IPS DF 6.9 (cell line): ENCODE data around the gene IGFL4.

ENCODE experiments used
- DNase-seq: peaks from one replicate; pipeline ENCODE4 v3.0.0-alpha.2; 2013; ENCODE audit warnings: low read depth, low spot score
- H3K27ac ChIP-seq: one replicate; pipeline ENCODE4 v1.5.1; 2013; ENCODE audit warnings: low read length, control low read depth
- H3K27me3 ChIP-seq: 2 replicates; pipeline ENCODE4 v1.6.1; 2013; ENCODE audit warnings: mild to moderate bottlenecking, low read length; ENCODE audit not compliant: control insufficient read depth, insufficient read depth
- H3K36me3 ChIP-seq: 2 replicates; pipeline ENCODE4 v1.6.1; 2013; ENCODE audit warnings: low read length; ENCODE audit not compliant: control insufficient read depth, insufficient read depth
- H3K4me1 ChIP-seq: 2 replicates; pipeline ENCODE4 v1.6.1; 2013; ENCODE audit warnings: low read length; ENCODE audit not compliant: control insufficient read depth, insufficient read depth
- H3K4me3 ChIP-seq: 2 replicates; pipeline ENCODE4 v1.5.1; 2013; ENCODE audit warnings: mild to moderate bottlenecking, low read length
- H3K9me3 ChIP-seq: 2 replicates; pipeline ENCODE4 v1.6.1; 2013; ENCODE audit warnings: low read length, inconsistent platforms; ENCODE audit not compliant: control insufficient read depth, insufficient read depth
- WGBS: extraction: QIAGEN DNeasy Blood & Tissue Kit; methylation state at CpG from one replicate; pipeline ENCODE4 v1.1.7; 2013; ENCODE audit warnings: mixed read lengths, missing lambda C conversion rate; ENCODE audit not compliant: insufficient read length, insufficient coverage; 5-methylcytosine and 5-hydroxymethylcytosine counted together

The IGFL4 gene

GRCh38 chr19:46063201-46063600 lies 22.4 kb upstream of the IGFL4 start:
- Histone ChIP-seq H3K27me3 (peaks cover 1% of the 10 kb centered on the region; the same call in 1 of the 2 replicates), H3K36me3 (no peaks in the 10 kb centered on the region), H3K4me3 (no peak overlapping the region)

GRCh38 chr19:46060012-46060411 lies 19.2 kb upstream of the IGFL4 start:
- Histone ChIP-seq H3K4me3 (no peak overlapping the region), H3K4me1 (no peaks in the 10 kb centered on the region), H3K36me3 (no peaks in the 10 kb centered on the region), H3K27me3 (no peaks in the 10 kb centered on the region), H3K9me3 (peaks cover 2% of the 10 kb centered on the region; the same call in 1 of the 2 replicates), H3K27ac (no peak overlapping the region)
- no CpG with 5 or more reads among the region's 2 CpGs for WGBS
- DNase-seq: no peak

More at GRCh38 chr19:46063201-46063600, 22.4 kb upstream of the IGFL4 start:
- peaks cover 2% of the 10 kb centered on the region; the same call in 1 of the 2 replicates for H3K9me3 ChIP-seq
- H3K4me1 ChIP-seq: no peaks in the 10 kb centered on the region
- WGBS: no CpG with 5 or more reads among the region's 3 CpGs
- no peak for DNase-seq
- no peak overlapping the region for H3K27ac ChIP-seq

- H3K4me1 ChIP-seq: no peaks in the 10 kb centered on the region
- no peaks in the 10 kb centered on the region for H3K36me3 ChIP-seq
- peaks cover 2% of the 10 kb centered on the region; the same call in 1 of the 2 replicates for H3K9me3 ChIP-seq
- no CpG with 5 or more reads among the region's 3 CpGs for WGBS
- no peak overlapping the region for H3K27ac ChIP-seq
- H3K4me3 ChIP-seq: no peak overlapping the region
- no peaks in the 10 kb centered on the region for H3K27me3 ChIP-seq
- no peak for DNase-seq
These were observed 18.0 kb upstream of the IGFL4 start for GRCh38 chr19:46058778-46059177.

- no peaks in the 10 kb centered on the region for H3K27me3 ChIP-seq
- peaks cover 2% of the 10 kb centered on the region; the same call in 1 of the 2 replicates for H3K9me3 ChIP-seq
- no peak overlapping the region for H3K4me3 ChIP-seq
- no peak for DNase-seq
- no CpG with 5 or more reads among the region's 4 CpGs for WGBS
- H3K27ac ChIP-seq: no peak overlapping the region
- H3K36me3 ChIP-seq: no peaks in the 10 kb centered on the region
- no peaks in the 10 kb centered on the region for H3K4me1 ChIP-seq
These were observed 15.7 kb upstream of the IGFL4 start for GRCh38 chr19:46056536-46056935.

- Histone ChIP-seq H3K27ac (no peak overlapping the region), H3K36me3 (no peaks in the 10 kb centered on the region), H3K4me1 (no peaks in the 10 kb centered on the region), H3K27me3 (no peaks in the 10 kb centered on the region), H3K4me3 (no peak overlapping the region), H3K9me3 (no peaks in the 10 kb centered on the region)
- DNase-seq: no peak
- WGBS: no CpG with 5 or more reads among the region's 4 CpGs
These were observed 12.1 kb upstream of the IGFL4 start for GRCh38 chr19:46052896-46053295.

GRCh38 chr19:46049597-46049996 lies 8.8 kb upstream of the IGFL4 start:
- no peaks in the 10 kb centered on the region for H3K4me1 ChIP-seq
- no peaks in the 10 kb centered on the region for H3K27me3 ChIP-seq
- peak; percentile 55 for DNase-seq
- no CpG with 5 or more reads among the region's 7 CpGs for WGBS
- H3K36me3 ChIP-seq: no peaks in the 10 kb centered on the region
- no peak overlapping the region for H3K4me3 ChIP-seq
- no peak overlapping the region for H3K27ac ChIP-seq
- H3K9me3 ChIP-seq: no peaks in the 10 kb centered on the region; the same call in 1 of the 2 replicates

- Histone ChIP-seq H3K4me3 (no peak overlapping the region), H3K4me1 (no peaks in the 10 kb centered on the region), H3K27ac (no peak overlapping the region), H3K9me3 (no peaks in the 10 kb centered on the region; the same call in 1 of the 2 replicates), H3K36me3 (no peaks in the 10 kb centered on the region), H3K27me3 (no peaks in the 10 kb centered on the region)
- DNase-seq: no peak
- no CpG with 5 or more reads among the region's 1 CpG for WGBS
These were observed 2.7 kb upstream of the IGFL4 start for GRCh38 chr19:46043519-46043918.

GRCh38 chr19:46042252-46042883 lies 1.6 kb upstream of the IGFL4 start:
- Histone ChIP-seq H3K36me3 (no peaks in the 10 kb centered on the region), H3K4me3 (no peak overlapping the region), H3K27ac (no peak overlapping the region), H3K4me1 (no peaks in the 10 kb centered on the region), H3K9me3 (no peaks in the 10 kb centered on the region; the same call in 1 of the 2 replicates), H3K27me3 (no peaks in the 10 kb centered on the region)
- DNase-seq: no peak
- no CpG with 5 or more reads among the region's 5 CpGs for WGBS

- H3K9me3 ChIP-seq: no peaks in the 10 kb centered on the region; the same call in 1 of the 2 replicates
- no peaks in the 10 kb centered on the region; the same call in 1 of the 2 replicates for H3K4me1 ChIP-seq
- no peaks in the 10 kb centered on the region for H3K27me3 ChIP-seq
- no peak overlapping the region for H3K27ac ChIP-seq
- H3K4me3 ChIP-seq: no peak overlapping the region
- WGBS: no CpG with 5 or more reads among the region's 6 CpGs
- no peaks in the 10 kb centered on the region; the same call in 1 of the 2 replicates for H3K36me3 ChIP-seq
- DNase-seq: no peak
These were observed 677 bp downstream of the IGFL4 start for GRCh38 chr19:46040125-46040524.

- no peaks in the 10 kb centered on the region; the same call in 1 of the 2 replicates for H3K4me1 ChIP-seq
- DNase-seq: no peak
- H3K36me3 ChIP-seq: no peaks in the 10 kb centered on the region; the same call in 1 of the 2 replicates
- no peak overlapping the region for H3K27ac ChIP-seq
- no CpG with 5 or more reads among the region's 3 CpGs for WGBS
- no peak overlapping the region for H3K4me3 ChIP-seq
- H3K27me3 ChIP-seq: no peaks in the 10 kb centered on the region
- no peaks in the 10 kb centered on the region for H3K9me3 ChIP-seq
These were observed 4.1 kb downstream of the IGFL4 start for GRCh38 chr19:46036744-46037128.
